ENCODE measurements around the gene ME2.
A peak's percentile ranks its signal among the peaks of the same experiment; 100 is the strongest.
"Not testable (repeated sequence)": the region's sequence is repeated elsewhere in the genome, so short reads cannot be mapped to it uniquely, and the experiment has no call there.

Gene ME2

GRCh38 chr18:50878345-50879301 is at the start of gene ME2:
TSS of gene ME2 (plus strand) at chr18:50879118. CDS start at chr18:50895821, 16,703 bp downstream.
- DNase-seq = peak; percentile 72

GRCh38 chr18:50829644-50830043 is 49.3 kb upstream of the ME2 start:
- no peak for DNase-seq

- DNase-seq = no peak
These were observed 48.4 kb upstream of the ME2 start for GRCh38 chr18:50830544-50830943.

- no peak for DNase-seq
These were observed 46.2 kb upstream of the ME2 start for GRCh38 chr18:50832754-50833153.

GRCh38 chr18:50833496-50833895 is 45.4 kb upstream of the ME2 start:
- DNase-seq = not testable (repeated sequence)

GRCh38 chr18:50836521-50836957 is 42.4 kb upstream of the ME2 start:
- DNase-seq = no peak

- DNase-seq = no peak
These were observed 39.6 kb upstream of the ME2 start for GRCh38 chr18:50839341-50839740.

- no peak for DNase-seq
These were observed 38.9 kb upstream of the ME2 start for GRCh38 chr18:50839996-50840395.

GRCh38 chr18:50842846-50843245 is 36.1 kb upstream of the ME2 start:
- no peak for DNase-seq

GRCh38 chr18:50844554-50844953 is 34.4 kb upstream of the ME2 start:
- DNase-seq = no peak

- no peak for DNase-seq
These were observed 34.0 kb upstream of the ME2 start for GRCh38 chr18:50844960-50845359.

GRCh38 chr18:50847192-50847591 is 31.7 kb upstream of the ME2 start:
- no peak for DNase-seq

- DNase-seq = no peak
These were observed 30.8 kb upstream of the ME2 start for GRCh38 chr18:50848061-50848551.

GRCh38 chr18:50848991-50849390 is 29.9 kb upstream of the ME2 start:
- no peak for DNase-seq

- no peak for DNase-seq
These were observed 29.5 kb upstream of the ME2 start for GRCh38 chr18:50849419-50849821.

- no peak for DNase-seq
These were observed 28.4 kb upstream of the ME2 start for GRCh38 chr18:50850307-50851065.

- no peak for DNase-seq
These were observed 25.1 kb upstream of the ME2 start for GRCh38 chr18:50853863-50854271.

GRCh38 chr18:50855976-50856757 is 22.8 kb upstream of the ME2 start:
- DNase-seq = no peak

- DNase-seq = not testable (repeated sequence)
These were observed 21.8 kb upstream of the ME2 start for GRCh38 chr18:50857166-50857565.

GRCh38 chr18:50857694-50858093 is 21.2 kb upstream of the ME2 start:
- DNase-seq = no peak

- DNase-seq = no peak
These were observed 18.9 kb upstream of the ME2 start for GRCh38 chr18:50859793-50860555.

- no peak for DNase-seq
These were observed 17.3 kb upstream of the ME2 start for GRCh38 chr18:50861617-50862016.
